G401 (cell line): ENCODE measurements around the gene DNAJC6. TPM values are rescaled to one million over a fixed set of nuclear protein-coding genes. Genes with fewer than 3 reads are reported as not detected.

ENCODE experiments used
- DNase-seq: peaks from one replicate; pipeline ENCODE4 v3.0.0-alpha.2; 2015; ENCODE audit warnings: low spot score
- in situ Hi-C: cut with HindIII; loops from 2 replicates; pipeline ENCODE4 v1.10.0; 2016; ENCODE audit warnings: low sequenced_read_pairs, mixed read lengths
- total RNA-seq: library from RNA; depleted of rRNA; stranded (reverse); fragments of >200 nt; shearing (Covaris generic); gene quantifications from 2 replicates; pipeline ENCODE4 v1.2.3, GENCODE V29; 2014

DNAJC6 gene
- total RNA-seq, 1 experiment from 2014 or later = 1.4 TPM

- in situ Hi-C loops = no loop called here
- DNase-seq = peak; percentile 57
These were observed 112.1 kb downstream of the DNAJC6 start for GRCh38 chr1:65421351-65422025.

- in situ Hi-C loops = no loop called here
- peak; percentile 71 for DNase-seq
These were observed 113.2 kb downstream of the DNAJC6 start for GRCh38 chr1:65422241-65423203.

GRCh38 chr1:65423884-65424572 is 114.7 kb downstream of the DNAJC6 start:
- DNase-seq = no peak
- in situ Hi-C loops = no loop called here

- DNase-seq = no peak
- in situ Hi-C loops = no loop called here
These were observed 115.2 kb downstream of the DNAJC6 start for GRCh38 chr1:65424573-65424889.

- DNase-seq = no peak
- in situ Hi-C loops = no loop called here
These were observed 115.7 kb downstream of the DNAJC6 start for GRCh38 chr1:65425006-65425405.

GRCh38 chr1:65425697-65426096 is 116.4 kb downstream of the DNAJC6 start:
- DNase-seq = no peak
- in situ Hi-C loops = no loop called here

- in situ Hi-C loops = no loop called here
These were observed 119.7 kb downstream of the DNAJC6 start for GRCh38 chr1:65429078-65429477.

GRCh38 chr1:65429806-65430205 is 120.5 kb downstream of the DNAJC6 start:
- no peak for DNase-seq

More at GRCh38 chr1:65429078-65429477, 119.7 kb downstream of the DNAJC6 start:
- no peak for DNase-seq

GRCh38 chr1:65431111-65431705 is 121.9 kb downstream of the DNAJC6 start:
- peak; percentile 55 for DNase-seq
- in situ Hi-C loops = no loop called here

More at GRCh38 chr1:65429806-65430205, 120.5 kb downstream of the DNAJC6 start:
- in situ Hi-C loops = no loop called here

GRCh38 chr1:65432918-65433317 is 123.6 kb downstream of the DNAJC6 start:
- in situ Hi-C loops = no loop called here

GRCh38 chr1:65434255-65434654 is 124.9 kb downstream of the DNAJC6 start:
- in situ Hi-C loops = no loop called here
- DNase-seq = no peak

More at GRCh38 chr1:65432918-65433317, 123.6 kb downstream of the DNAJC6 start:
- DNase-seq = no peak

- no peak for DNase-seq
- in situ Hi-C loops = no loop called here
These were observed 125.4 kb downstream of the DNAJC6 start for GRCh38 chr1:65434760-65435159.

- no peak for DNase-seq
- in situ Hi-C loops = no loop called here
These were observed 126.6 kb downstream of the DNAJC6 start for GRCh38 chr1:65435987-65436386.

- in situ Hi-C loops = no loop called here
- DNase-seq = no peak
These were observed 128.3 kb downstream of the DNAJC6 start for GRCh38 chr1:65437616-65438015.

GRCh38 chr1:65440322-65440900 is 131.1 kb downstream of the DNAJC6 start:
- in situ Hi-C loops = no loop called here
- no peak for DNase-seq

- in situ Hi-C loops = no loop called here
- DNase-seq = no peak
These were observed 131.6 kb downstream of the DNAJC6 start for GRCh38 chr1:65440915-65441314.

- no peak for DNase-seq
- in situ Hi-C loops = no loop called here
These were observed 132.1 kb downstream of the DNAJC6 start for GRCh38 chr1:65441464-65441863.

GRCh38 chr1:65442442-65442841 is 133.1 kb downstream of the DNAJC6 start:
- DNase-seq = no peak
- in situ Hi-C loops = no loop called here

- no peak for DNase-seq
- in situ Hi-C loops = no loop called here
These were observed 134.3 kb downstream of the DNAJC6 start for GRCh38 chr1:65443647-65444046.
